ES-I3 (cell line): ENCODE measurements around the gene CCDC28B.

ENCODE experiments used
- H3K36me3 ChIP-seq: 2 replicates; pipeline ENCODE4 v1.6.1; 2013; ENCODE audit warnings: mild to moderate bottlenecking, low read length, control low read depth, moderate library complexity; ENCODE audit not compliant: insufficient read depth
- H3K4me1 ChIP-seq: 2 replicates; pipeline ENCODE4 v1.6.1; 2013; ENCODE audit warnings: mild to moderate bottlenecking, control low read depth, low read length; ENCODE audit not compliant: insufficient read depth
- H3K9ac ChIP-seq: 2 replicates; pipeline ENCODE4 v1.6.1; 2013; ENCODE audit warnings: low read depth, mild to moderate bottlenecking, low read length, moderate library complexity
- H3K9me3 ChIP-seq: 2 replicates; pipeline ENCODE4 v1.6.1; 2013; ENCODE audit warnings: mild to moderate bottlenecking, low read length, moderate library complexity; ENCODE audit not compliant: control insufficient read depth, insufficient read depth

CCDC28B gene

DNA sequence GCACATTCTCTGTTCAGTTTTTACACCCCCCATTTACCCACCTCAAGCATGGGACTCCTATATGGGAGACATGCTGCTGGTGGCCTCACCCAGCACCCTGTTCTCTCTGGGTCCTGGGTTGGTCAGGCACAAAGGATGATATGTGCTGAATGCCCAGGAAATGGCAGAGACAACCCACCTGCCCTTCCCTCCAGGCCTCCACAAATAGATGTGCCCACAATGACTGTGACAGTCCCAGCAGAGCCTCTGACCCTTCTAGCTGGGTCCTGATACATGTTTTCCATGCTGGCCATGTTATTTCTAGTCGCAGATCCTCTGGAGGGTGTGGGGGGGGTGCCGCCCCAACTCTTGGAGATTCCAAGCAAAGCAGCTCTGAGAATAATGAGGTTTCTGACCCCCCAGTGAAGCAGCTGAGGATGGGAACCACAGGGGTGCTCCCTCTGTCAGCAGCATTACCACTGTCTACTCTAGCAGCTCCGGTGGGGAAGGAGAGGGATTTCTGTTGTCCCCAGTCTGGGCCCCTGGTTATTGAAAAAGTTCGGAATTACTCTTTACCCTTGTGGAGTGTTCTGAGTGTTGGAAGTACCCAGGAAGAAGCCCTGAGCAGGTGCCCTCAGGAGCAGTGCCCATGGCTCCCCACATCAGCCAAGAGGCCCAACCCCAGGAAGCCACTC lies 1.2 kb upstream of the CCDC28B start:
- peaks cover 22% of the 10 kb centered on the region for H3K36me3 ChIP-seq
- no peaks in the 10 kb centered on the region for H3K9me3 ChIP-seq
- H3K4me1 ChIP-seq, result peaks cover 25% of the 10 kb centered on the region; the same call in 1 of the 2 replicates
- no peak overlapping the region for H3K9ac ChIP-seq

DNA sequence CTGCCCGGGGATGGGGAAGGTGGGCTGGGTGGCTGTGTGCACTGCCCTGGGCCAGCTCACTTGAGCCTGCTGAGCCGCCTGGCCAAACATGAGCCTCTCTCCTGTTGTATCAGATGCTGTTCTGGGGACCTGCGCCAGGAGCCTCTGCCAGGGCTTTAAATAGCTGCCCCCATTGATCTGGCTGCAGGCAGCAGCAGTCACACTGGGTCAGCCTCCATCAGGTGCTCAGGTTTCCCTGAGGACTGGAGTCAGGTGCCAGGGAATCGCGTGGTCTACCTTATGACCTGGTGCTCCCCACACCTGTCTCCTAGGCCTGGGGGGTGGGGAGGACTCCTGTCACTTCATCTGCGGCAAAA lies 700 bp upstream of the CCDC28B start:
- H3K4me1 ChIP-seq, result peaks cover 25% of the 10 kb centered on the region; the same call in 1 of the 2 replicates
- peaks cover 20% of the 10 kb centered on the region for H3K36me3 ChIP-seq
- H3K9me3 ChIP-seq, result no peaks in the 10 kb centered on the region
- peak overlapping the region; percentile 59 for H3K9ac ChIP-seq

- peaks cover 8% of the 10 kb centered on the region for H3K36me3 ChIP-seq
- no peaks in the 10 kb centered on the region for H3K9me3 ChIP-seq
- H3K4me1 ChIP-seq, result peaks cover 25% of the 10 kb centered on the region; the same call in 1 of the 2 replicates
- peak overlapping the region; percentile 59; the same call in 1 of the 2 replicates for H3K9ac ChIP-seq
These were observed 838 bp downstream of the CCDC28B start for GRCh38 chr1:32201011-32201855.

DNA sequence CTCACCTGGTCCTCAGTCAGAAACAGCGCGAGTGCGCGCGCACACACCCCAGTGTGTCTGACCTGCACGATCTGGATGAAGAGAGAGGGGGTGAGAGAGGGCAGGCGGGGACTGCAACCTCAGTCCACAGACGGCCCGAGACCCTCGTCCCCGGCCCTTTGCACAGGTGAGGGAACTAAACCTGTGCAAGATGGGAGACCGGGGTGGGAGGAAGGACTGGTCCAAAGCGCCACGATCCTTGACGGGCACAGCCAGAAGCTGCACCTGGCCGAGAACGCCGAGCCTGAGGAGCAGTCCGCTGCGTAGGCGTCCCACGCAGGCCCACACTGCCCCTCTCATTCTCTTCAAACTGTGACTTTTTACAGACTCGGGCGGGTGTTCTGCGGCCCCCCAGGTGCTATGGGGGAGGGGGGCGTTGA lies 4.6 kb downstream of the CCDC28B start:
- Histone ChIP-seq H3K4me1 (peaks cover 7% of the 10 kb centered on the region; the same call in 1 of the 2 replicates), H3K9ac (peak overlapping the region; percentile 88; the same call in 1 of the 2 replicates), H3K9me3 (no peaks in the 10 kb centered on the region)

DNA sequence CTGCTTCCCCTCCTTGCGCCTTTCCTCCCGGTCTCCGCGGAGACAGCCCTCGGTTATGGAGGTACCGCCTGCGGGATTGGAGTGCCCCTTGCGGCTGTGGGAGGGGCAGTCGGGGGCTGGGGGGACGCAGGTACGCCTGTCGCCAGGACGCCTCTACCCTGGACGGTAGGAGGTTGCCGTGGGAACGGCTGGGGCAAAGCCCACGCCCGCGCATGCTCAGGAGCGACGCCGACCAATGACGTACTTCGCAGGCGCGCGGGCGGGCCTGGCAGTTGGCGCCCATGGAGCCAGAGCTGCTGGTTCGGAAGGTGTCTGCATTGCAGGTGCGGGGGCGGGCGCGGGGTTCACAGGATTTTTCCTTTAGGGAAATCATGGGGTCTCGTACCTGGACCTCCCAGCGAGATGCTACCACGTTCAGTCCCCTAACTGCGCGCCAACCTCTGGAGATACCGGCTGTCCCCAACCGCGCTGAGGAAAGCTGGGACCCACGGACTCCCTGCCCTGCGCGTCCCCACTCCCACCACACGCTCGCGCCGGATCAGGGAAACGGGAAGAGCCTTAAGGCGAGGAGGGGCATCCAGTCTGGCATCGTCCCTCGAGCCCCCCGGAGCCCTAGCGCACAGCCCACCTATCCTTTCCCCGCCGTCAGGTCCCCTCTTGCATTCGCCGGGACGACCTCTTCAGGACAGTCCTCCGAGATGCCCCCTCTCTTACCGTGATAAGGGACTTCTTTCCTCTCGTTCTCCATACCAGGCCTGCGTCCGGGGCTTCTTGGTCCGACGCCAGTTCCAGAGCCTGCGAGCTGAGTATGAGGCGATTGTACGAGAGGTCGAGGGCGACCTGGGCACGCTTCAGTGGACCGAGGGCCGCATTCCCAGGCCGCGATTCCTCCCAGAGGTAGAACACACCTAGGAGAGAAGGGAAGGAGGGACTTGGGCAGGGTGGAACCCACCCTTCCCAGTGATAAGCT lies 5.3 kb downstream of the CCDC28B start, which contains the start of gene IQCC:
TSS of gene IQCC (plus strand) at position 271 of the 970 bp plus-strand sequence. CDS start at position 282, 11 bp downstream.
- H3K9ac ChIP-seq, result peak within 1 kb of the TSS; percentile 88
- H3K4me1 ChIP-seq, result peaks cover 6% of the 10 kb centered on the region; the same call in 1 of the 2 replicates
- no peaks in the 10 kb centered on the region; the same call in 1 of the 2 replicates for H3K36me3 ChIP-seq
- H3K9me3 ChIP-seq, result no peaks in the 10 kb centered on the region

More for the DNA sequence above, 4.6 kb downstream of the CCDC28B start:
- no peaks in the 10 kb centered on the region; the same call in 1 of the 2 replicates for H3K36me3 ChIP-seq

DNA sequence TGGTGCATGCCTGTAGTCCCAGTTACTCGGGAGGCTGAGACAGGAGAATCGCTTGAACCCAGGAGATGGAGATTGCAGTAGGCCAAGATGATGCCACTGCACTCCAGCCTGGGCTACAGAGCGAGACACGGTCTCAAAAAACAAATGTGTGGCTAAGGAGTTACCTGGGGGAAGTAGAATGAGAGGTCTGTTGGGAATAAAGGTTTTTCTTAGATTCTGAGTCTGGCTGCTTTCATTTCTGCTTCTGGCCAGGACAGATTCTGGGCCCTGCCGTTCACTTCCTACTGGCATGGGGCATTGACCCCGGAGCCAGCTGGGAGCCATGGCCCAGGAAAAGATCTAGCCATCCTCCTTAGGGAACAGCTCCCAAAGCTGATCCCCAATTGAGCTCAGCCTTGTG lies 8.1 kb downstream of the CCDC28B start:
- no peak overlapping the region for H3K9ac ChIP-seq
- H3K36me3 ChIP-seq, result no peaks in the 10 kb centered on the region; the same call in 1 of the 2 replicates
- no peaks in the 10 kb centered on the region for H3K9me3 ChIP-seq
- H3K4me1 ChIP-seq, result no peaks in the 10 kb centered on the region

DNA sequence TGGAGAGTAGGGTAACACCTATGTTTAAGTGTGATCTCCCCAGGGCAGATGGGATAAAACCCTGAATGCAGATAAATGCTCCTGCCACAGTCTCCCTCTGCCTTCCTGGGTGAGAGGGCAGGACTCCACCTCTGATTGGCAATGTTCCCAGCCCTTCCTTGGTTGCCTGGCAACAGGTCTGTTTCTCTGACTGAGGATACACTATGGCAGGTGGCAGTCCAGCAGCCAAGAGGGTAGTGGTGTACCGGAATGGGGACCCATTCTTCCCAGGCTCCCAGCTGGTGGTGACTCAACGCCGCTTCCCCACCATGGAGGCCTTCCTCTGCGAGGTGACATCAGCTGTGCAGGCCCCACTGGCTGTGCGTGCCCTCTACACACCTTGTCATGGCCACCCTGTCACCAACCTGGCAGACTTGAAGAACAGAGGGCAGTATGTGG lies 8.5 kb downstream of the CCDC28B start, which contains the start of gene DCDC2B:
TSS of gene DCDC2B (plus strand) at position 199 of the 438 bp plus-strand sequence. CDS start at position 204, 5 bp downstream.
- Histone ChIP-seq H3K9ac (no peak within 1 kb of the TSS), H3K9me3 (no peaks in the 10 kb centered on the region), H3K4me1 (no peaks in the 10 kb centered on the region), H3K36me3 (no peaks in the 10 kb centered on the region; the same call in 1 of the 2 replicates)

- H3K4me1 ChIP-seq, result peaks cover 3% of the 10 kb centered on the region
- H3K36me3 ChIP-seq, result peaks cover 11% of the 10 kb centered on the region; the same call in 1 of the 2 replicates
- no peaks in the 10 kb centered on the region for H3K9me3 ChIP-seq
- no peak overlapping the region for H3K9ac ChIP-seq
These were observed 15.5 kb downstream of the CCDC28B start for GRCh38 chr1:32215629-32216480.

DNA sequence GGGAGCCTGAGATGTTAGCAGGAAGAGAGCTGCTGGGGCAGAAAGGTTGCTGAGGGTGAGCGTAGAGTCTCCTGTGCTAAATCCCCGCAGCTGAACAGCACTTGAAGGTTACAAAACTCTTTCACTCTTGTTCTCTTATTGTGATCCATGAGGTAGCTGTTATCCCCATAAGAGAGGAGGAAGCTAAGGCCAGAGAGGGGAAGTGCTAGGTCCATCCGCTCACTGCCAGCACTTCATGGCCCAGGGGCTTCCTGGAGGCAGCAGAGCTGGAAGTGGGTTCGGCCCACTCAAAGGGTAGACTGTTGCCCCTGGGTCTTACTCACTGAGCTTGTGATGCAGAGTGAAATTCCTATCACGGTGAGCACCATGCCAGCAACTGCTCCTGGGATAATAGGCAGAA lies 16.2 kb downstream of the CCDC28B start:
- Histone ChIP-seq H3K9ac (no peak overlapping the region), H3K9me3 (no peaks in the 10 kb centered on the region), H3K4me1 (peaks cover 10% of the 10 kb centered on the region), H3K36me3 (peaks cover 11% of the 10 kb centered on the region; the same call in 1 of the 2 replicates)

GRCh38 chr1:32219022-32219421 lies 18.6 kb downstream of the CCDC28B start:
- Histone ChIP-seq H3K36me3 (peaks cover 14% of the 10 kb centered on the region; the same call in 1 of the 2 replicates), H3K9me3 (no peaks in the 10 kb centered on the region), H3K9ac (no peak overlapping the region), H3K4me1 (peaks cover 10% of the 10 kb centered on the region)

DNA sequence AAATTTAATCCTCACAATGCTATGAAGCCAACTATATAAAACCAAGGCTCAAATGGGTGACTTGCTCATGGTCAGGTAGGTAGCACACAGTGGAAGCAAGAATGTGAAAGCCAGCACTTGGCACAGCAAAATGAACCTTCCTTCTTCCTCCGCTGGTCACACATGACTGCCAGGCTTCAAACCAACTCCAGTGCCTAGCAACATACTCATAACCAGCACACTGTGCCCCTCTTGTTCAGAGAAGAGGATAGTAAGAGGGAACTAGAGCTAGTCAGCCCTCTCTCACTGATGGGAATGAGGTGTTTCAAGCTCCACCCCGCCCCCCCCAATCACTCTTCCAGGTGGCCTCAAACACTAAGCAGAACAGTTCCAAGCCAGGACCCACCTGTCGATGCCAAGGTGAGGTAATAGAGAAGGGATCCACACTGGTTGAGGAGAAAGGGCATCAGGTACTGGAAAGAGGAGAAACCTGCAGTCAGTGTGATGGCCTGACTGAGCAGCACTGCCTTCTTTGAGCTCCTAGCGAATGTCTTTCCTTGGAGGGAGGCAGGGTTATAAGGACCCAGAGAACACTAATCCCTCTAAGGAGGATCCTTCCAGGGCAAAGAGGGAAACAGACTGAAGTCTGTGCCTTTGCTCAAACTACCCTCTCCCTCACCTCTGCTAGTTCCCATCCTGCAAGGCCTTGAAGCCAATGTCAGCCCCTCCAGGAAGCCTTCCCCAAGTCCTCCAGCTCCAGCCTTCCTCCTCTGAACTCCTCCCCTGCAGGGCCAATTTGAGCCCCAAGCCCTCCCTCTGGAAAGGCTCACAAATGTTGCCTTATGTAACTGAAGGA lies 20.6 kb downstream of the CCDC28B start:
- peaks cover 10% of the 10 kb centered on the region for H3K4me1 ChIP-seq
- H3K9ac ChIP-seq, result peak overlapping the region; percentile 96
- H3K9me3 ChIP-seq, result no peaks in the 10 kb centered on the region
- H3K36me3 ChIP-seq, result peaks cover 14% of the 10 kb centered on the region; the same call in 1 of the 2 replicates

DNA sequence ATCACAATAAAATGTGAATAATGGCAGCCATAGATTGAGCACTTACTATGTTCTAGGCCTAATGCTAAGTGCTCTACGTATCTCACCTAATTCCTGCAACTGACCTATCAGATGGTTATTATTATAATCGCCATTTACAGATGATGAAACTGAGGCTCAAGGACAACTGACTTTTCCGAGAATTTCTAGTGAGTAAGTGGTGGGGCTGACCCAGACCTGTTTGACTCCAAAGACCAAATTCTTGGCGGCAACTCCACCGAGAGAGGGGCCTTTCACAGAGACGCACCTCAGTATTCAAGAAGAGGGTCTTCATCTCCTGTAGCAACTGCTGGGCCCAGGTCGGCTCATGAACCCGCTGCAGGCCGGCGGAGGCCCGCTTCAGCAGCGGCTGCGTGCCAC lies 21.2 kb downstream of the CCDC28B start:
- H3K9ac ChIP-seq, result peak overlapping the region; percentile 96
- peaks cover 15% of the 10 kb centered on the region; the same call in 1 of the 2 replicates for H3K36me3 ChIP-seq
- no peaks in the 10 kb centered on the region for H3K9me3 ChIP-seq
- peaks cover 10% of the 10 kb centered on the region for H3K4me1 ChIP-seq
